GM18907 (cell line): Measurements from ENCODE around the gene STAC3.

ENCODE experiments used
- ATAC-seq: cut with Tn5 transposase; IDR thresholded peaks from one replicate; pipeline ENCODE4 v1.9.1; 2021; ENCODE audit warnings: mild to moderate bottlenecking, moderate library complexity; ENCODE audit not compliant: unreplicated experiment

The STAC3 gene

DNA sequence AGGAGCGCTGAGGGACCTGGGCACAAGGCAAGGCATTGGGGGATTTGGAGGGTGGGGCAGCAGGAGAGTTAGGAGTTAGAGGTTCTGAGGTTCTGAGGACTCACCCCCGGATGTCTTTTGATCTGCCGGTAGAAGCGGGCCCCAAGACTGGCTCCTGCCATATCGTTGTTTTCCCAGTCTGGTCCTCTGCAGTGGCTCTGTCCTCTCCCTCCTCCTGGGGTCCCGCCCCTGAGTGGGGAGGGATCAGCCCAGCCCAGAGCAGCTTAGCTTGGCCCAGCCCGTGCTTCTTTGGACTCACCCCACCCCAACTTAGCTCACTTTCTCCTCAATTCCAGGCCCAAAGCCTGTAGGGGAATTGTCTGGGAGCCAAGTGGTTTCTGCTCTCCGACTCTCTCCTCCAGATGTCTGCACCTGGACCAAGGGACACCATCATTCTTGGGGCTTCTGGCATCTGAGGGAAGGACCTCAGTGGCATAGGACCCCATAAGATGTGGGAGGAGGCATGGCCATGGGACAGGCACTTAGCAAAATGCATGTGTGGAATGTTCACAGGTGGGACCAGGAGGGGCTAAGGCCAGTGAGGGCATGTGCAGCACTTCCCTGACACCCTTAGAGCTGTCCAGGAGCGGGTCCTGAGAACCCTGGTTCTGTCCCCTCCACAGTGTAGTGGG lies 13.9 kb downstream of the STAC3 start:
- no peak for ATAC-seq

DNA sequence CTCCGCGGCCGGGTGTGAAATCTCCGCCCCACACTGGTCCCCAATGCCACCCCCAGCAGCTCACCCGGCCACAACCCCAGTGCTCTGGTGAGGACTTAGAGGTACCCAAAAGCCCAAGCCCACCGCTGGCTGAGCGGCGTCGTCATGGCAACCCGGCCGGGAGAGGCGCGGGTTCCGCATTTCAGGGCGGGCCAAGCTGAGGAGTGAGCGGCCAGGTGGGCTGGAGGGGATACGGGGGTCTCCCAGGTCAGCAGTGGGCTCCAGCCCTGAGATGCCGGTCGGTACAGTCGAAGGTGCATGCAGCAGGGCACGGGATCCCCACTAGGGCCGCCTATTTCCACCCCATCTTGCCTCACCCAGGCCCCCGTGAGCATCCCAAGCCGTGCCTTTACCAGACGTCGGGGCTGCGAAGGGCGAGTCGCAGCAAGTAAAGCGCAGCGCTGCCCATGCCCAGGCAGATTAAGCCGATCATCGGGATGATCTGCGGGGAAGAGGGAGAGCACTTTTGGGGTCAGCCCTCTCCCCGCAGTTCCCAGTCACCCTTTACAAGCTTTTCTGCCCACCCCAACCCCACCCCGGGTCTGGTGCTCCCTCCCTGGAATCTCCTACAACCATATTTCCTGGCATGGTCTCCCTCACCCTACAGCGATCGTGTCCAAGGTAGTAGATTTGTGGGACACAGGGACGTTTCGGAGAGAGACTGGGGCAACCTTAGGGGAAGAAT lies 14.6 kb downstream of the STAC3 start:
- no peak for ATAC-seq

DNA sequence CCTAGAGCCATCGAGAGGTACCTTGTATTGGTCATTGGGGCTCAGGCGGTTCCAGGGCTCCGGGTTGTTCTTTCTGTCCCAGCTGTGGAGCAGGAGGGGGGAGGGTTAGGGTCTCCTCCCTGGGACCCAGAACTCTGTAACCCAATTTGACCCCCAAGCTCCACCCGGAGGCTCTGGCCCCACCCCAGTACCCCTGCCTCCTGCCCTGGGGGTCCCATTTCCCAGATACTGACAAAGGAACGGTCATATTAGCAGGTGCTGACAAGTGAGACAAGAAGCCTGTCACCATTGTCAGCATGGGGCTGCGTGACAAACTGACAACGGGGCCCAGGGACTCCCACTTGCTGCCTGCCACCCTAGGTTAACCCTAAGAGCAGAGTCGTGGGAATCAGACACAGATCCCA lies 15.3 kb downstream of the STAC3 start:
- ATAC-seq, result no peak

GRCh38 chr12:57235017-57235727 lies 15.8 kb downstream of the STAC3 start:
- ATAC-seq, result no peak

DNA sequence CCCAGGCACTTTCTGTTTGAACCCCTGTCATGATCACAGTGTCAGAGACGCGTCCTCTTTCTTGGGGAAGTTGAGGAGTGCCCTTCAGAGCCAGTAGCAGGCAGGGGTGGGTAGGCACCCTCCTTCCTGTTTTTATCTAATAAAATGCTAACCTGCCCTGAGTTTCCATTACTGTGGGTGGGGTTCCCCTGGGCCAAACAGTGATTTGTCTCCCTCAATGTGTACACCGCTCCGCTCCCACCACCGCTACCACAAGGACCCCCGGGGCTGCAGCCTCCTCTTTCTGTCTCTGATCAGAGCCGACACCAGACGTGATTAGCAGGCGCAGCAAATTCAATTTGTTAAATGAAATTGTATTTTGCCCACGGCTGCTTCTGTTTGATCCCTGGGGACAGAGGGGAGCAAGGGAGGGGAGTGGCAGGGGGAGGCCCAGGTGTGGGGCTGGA lies 16.4 kb downstream of the STAC3 start:
- no peak for ATAC-seq

DNA sequence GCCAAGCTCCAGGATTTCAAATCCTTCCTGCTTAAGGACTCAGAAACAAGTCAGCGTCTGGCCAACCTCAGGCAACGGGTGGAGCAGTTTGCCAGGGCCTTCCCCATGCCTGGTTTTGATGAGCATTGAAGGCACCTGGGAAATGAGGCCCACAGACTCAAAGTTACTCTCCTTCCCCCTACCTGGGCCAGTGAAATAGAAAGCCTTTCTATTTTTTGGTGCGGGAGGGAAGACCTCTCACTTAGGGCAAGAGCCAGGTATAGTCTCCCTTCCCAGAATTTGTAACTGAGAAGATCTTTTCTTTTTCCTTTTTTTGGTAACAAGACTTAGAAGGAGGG lies 16.8 kb downstream of the STAC3 start:
- ATAC-seq, result no peak

DNA sequence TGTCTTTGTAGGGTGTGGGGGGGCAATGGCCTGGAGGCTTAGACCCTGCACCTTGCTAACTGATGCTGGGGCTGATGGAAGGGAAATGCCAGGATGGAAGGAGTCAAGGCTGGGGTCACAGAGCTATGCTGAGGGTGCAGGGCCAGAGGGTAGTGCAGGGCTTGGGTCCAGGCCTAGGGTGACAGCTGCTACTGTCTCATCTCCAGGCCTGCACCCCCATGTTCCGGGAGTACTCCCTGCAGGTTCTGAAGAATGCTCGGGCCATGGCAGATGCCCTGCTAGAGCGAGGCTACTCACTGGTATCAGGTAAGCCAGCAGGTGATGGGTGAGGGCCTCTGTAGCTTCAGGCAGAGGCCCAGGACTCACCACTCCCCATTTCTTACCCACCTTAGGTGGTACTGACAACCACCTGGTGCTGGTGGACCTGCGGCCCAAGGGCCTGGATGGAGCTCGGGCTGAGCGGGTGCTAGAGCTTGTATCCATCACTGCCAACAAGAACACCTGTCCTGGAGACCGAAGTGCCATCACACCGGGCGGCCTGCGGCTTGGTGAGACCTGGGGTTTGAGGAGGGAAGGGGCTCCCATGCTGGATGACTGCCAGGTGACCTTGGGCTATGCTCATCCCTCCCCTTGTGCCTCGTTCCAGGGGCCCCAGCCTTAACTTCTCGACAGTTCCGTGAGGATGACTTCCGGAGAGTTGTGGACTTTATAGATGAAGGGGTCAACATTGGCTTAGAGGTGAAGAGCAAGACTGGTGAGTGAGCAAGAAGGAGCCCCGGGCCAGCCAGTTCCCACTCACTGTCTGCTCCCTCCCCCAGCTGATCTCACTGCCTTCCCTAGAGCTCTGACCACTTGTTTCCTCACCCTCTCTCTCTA lies 17.4 kb downstream of the STAC3 start:
- ATAC-seq, result no peak

- ATAC-seq, result no peak
Measured at GRCh38 chr12:57232156-57232756, 18.7 kb downstream of the STAC3 start.

DNA sequence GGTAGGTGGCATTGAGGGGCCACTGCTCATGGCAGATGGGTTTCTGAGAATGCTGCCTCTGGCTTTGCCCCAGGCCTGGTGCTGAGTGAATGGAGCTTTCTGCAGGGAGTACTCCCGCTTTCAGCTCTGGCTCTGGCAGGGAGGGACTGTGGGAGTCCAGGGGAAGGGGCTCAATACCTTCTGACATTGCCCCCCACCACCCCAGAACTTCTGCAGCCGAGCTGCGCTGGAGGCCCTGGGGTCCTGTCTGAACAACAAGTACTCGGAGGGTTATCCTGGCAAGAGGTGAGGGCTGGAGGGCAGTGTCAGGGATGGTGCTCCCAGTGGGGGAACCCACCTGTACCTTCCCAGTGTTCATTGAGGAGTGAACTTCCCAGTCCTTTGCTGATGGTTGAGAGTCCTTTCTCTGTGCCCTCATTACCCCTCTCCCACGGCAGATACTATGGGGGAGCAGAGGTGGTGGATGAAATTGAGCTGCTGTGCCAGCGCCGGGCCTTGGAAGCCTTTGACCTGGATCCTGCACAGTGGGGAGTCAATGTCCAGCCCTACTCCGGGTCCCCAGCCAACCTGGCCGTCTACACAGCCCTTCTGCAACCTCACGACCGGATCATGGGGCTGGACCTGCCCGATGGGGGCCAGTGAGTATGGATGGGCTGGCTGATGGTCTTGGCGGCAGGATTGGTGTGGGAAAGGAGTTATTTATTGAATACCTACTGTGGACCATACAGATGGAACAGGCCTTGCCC lies 19.5 kb downstream of the STAC3 start:
- no peak for ATAC-seq

- ATAC-seq, result no peak
Measured at GRCh38 chr12:57230381-57231155, 20.4 kb downstream of the STAC3 start.

DNA sequence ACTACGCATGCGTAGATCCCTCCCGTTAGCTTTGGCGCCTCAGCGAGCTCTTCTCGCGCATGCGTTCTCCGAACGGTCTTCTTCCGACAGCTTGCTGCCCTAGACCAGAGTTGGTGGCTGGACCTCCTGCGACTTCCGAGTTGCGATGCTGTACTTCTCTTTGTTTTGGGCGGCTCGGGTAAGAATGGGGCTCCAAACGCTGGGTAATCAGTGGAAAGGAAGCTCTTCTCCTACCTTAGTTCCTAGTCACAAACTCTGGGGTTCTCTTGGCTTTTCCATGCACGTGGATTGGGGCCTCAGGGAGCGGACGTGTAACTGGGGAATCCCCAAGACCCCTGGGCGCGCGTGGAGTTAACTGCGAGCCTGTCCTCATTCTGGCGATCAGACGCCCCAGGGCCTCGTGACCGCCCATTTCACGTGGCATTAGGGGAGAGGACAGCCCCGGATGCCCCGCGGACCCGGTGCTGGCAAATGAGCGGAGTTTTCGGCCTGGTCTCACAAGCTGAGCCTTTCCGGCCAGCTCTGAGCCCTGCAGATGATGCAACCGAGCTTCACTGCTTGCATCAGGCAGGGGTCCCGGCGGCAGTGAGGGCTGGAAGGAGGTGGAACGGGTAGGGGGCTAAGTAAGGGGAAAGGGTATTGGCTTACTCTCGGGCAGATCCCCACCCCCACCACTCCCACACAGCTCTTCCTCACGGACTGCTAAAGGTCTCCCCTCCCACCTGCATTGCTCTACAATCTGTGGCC lies 21.2 kb downstream of the STAC3 start, which contains the start of gene SHMT2:
Gene SHMT2, plus strand, starts transcription at position 78 of the 747 bp plus-strand sequence. Its CDS starts 68 bp downstream, at position 146.
- ATAC-seq, result peak; percentile 63

GRCh38 chr12:57229046-57229633 lies 21.8 kb downstream of the STAC3 start:
- ATAC-seq, result peak; percentile 15

DNA sequence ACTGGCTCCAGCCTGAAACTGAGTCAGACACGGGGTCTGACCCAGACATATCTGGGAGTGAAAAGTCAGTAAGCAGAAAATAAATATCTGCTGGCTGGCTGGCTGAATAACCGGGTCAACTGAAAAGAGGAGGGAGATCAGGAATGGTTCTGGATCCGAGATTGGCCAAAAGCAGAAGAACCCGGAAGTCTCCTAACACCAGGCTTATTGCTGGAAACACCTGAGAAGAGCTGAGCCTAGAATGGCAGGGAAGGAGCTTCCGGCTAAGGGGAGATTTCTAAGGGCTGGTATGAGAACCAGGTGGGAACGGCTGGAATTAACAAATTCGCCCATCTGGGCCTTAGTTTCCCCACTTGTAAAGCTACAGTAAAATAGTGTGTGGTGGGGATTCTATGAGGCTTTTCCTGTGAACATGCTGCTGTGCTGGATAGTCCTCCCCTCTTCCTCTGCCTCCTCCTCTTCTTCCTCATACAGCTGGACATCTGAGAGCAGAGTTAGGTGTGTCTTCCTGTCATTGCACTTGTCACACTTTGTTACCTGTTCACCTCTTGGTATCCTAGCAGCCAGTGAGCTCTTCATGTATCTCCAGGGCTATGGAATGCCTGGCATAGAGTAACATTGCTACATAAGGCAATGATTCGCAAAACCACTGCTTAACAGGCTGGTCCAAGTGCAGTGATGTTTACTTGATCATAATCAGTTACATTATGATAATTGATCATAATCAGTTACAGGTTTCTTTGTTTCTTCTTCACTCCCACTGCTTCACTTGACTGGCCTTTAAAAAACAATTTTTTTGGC lies 23.5 kb downstream of the STAC3 start:
- ATAC-seq, result no peak

DNA sequence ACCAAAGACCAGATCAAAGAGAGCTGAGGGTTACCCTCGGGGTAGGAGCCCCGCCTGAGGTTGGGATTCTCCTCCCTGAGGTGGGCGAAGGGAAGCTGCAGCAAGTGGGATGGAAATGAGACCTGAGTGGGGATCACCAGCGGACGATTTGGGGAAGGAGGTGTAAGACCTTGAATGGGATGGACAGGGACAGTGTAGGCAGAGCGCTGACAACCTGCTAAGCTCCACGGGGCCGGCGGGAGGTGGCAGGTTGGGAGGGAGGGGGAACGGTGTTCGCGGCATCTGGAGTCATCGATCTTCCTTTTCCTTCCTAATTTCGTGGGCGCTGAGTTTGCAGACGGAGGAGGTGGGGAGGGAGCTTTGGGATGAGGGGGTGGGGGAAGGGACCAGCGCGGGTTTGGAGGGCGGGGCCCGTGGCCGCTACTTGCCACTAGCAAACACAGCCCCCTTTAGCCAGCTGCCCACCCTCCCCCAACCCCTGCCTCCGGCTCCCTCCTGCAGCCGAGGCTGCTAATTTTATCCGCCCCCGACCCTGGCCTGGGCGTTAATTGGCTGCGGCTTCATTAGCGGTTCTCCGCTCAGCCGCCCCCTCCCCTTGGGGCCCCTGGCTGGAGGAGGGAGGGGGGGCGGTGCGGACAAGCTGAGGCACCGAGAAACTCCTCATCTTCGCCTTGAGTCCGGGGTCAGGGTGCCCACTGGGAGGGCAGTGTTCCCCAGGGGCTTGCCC lies 24.2 kb downstream of the STAC3 start:
- no peak for ATAC-seq

DNA sequence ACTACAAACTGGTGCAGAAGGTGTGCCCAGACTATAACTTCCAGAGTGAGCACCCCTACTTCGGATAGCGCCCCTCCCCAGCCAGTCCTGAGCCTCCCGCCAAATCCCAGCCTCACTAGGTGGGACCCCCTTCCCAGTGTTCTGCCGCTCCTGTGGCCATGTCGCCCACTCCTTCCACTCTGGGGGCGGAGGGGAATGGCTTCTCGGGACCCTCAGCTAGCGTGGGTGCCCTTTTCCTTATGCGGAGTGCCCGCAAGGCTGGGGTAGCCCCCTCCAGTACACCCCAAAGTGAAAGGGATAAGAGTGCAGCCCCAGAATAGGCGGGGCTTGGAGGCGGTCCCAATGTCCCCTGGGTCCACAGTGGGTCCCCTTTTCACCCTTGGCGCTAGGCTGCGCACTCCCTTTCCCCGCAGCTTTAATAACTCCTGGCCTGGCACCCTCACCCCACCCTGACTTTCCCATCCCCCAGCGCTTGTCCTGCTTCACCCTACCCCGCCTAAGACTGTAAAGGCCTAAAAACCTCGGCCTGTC lies 25.2 kb downstream of the STAC3 start:
- ATAC-seq, result no peak

DNA sequence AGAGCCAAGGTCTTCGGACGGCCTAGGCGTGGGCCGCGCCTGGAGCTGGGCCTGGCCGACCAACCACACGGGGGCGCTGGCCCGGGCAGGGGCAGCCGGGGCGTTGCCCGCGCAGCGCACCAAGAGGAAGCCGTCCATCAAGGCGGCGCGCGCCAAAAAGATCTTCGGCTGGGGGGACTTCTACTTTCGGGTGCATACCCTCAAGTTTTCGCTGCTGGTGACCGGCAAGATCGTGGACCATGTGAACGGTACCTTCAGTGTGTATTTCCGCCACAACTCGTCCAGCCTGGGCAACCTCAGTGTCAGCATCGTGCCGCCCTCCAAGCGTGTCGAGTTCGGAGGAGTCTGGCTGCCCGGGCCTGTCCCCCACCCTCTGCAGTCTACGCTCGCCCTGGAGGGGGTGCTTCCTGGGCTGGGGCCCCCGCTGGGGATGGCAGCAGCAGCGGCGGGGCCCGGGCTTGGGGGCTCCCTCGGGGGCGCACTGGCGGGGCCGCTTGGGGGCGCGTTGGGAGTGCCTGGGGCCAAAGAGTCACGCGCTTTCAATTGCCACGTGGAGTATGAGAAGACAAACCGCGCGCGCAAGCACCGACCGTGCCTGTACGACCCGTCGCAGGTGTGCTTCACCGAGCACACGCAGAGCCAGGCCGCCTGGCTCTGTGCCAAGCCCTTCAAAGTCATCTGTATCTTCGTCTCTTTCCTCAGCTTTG lies 25.9 kb downstream of the STAC3 start:
- ATAC-seq, result no peak
